Measurements from ENCODE around the gene PRKCB.

Gene PRKCB

GRCh38 chr16:23836404-23837311, 875 bp downstream of the PRKCB start:
- peak; percentile 48 for DNase-seq

- no peak for DNase-seq
Measured at GRCh38 chr16:23837553-23838308, 1.9 kb downstream of the PRKCB start.

GRCh38 chr16:23838485-23839142, 2.8 kb downstream of the PRKCB start:
- no peak for DNase-seq

- DNase-seq, result no peak
Measured at GRCh38 chr16:23840310-23840709, 4.5 kb downstream of the PRKCB start.

GRCh38 chr16:23842137-23842600, 6.4 kb downstream of the PRKCB start:
- no peak for DNase-seq

GRCh38 chr16:23843143-23843542, 7.4 kb downstream of the PRKCB start:
- no peak for DNase-seq

GRCh38 chr16:23847251-23847650, 11.5 kb downstream of the PRKCB start:
- no peak for DNase-seq

GRCh38 chr16:23847948-23848347, 12.2 kb downstream of the PRKCB start:
- DNase-seq, result no peak

- DNase-seq, result no peak
Measured at GRCh38 chr16:23848958-23849357, 13.2 kb downstream of the PRKCB start.

- no peak for DNase-seq
Measured at GRCh38 chr16:23852794-23853562, 17.2 kb downstream of the PRKCB start.

GRCh38 chr16:23855010-23855409, 19.2 kb downstream of the PRKCB start:
- DNase-seq, result no peak

- DNase-seq, result no peak
Measured at GRCh38 chr16:23856251-23856709, 20.5 kb downstream of the PRKCB start.

- DNase-seq, result no peak
Measured at GRCh38 chr16:23857256-23857880, 21.6 kb downstream of the PRKCB start.

GRCh38 chr16:23857881-23858269, 22.1 kb downstream of the PRKCB start:
- no peak for DNase-seq

GRCh38 chr16:23858542-23858941, 22.8 kb downstream of the PRKCB start:
- no peak for DNase-seq

- no peak for DNase-seq
Measured at GRCh38 chr16:23859713-23860269, 24.0 kb downstream of the PRKCB start.

- no peak for DNase-seq
Measured at GRCh38 chr16:23861874-23862273, 26.1 kb downstream of the PRKCB start.

- DNase-seq, result no peak
Measured at GRCh38 chr16:23862556-23862955, 26.8 kb downstream of the PRKCB start.

GRCh38 chr16:23863511-23864422, 28.0 kb downstream of the PRKCB start:
- no peak for DNase-seq

- no peak for DNase-seq
Measured at GRCh38 chr16:23865853-23866252, 30.1 kb downstream of the PRKCB start.
